HEK293 (cell line): ENCODE measurements around the gene SLC35G1.

Source experiments
- BCL11A ChIP-seq: fragments of 450-650 bp; formaldehyde crosslinking; IDR thresholded peaks from 2 replicates; pipeline ENCODE4 v1.5.1; 2016; ENCODE audit warnings: low read depth, missing biosample characterization, missing genetic modification characterization
- CTCF ChIP-seq: fragments of 450-650 bp; formaldehyde crosslinking; IDR thresholded peaks from 2 replicates; pipeline ENCODE4 v1.5.1; 2016; ENCODE audit warnings: missing biosample characterization, missing genetic modification characterization
- PRDM1 ChIP-seq: fragments of 450-650 bp; formaldehyde crosslinking; IDR thresholded peaks from 2 replicates; pipeline ENCODE4; 2016; ENCODE audit warnings: missing biosample characterization, missing genetic modification characterization
- SETDB1 ChIP-seq: IDR thresholded peaks from one replicate; pipeline ENCODE4 v1.6.1; 2017; ENCODE audit warnings: mild to moderate bottlenecking, low read length, moderate library complexity, mixed read lengths; ENCODE audit not compliant: insufficient read length
- ZNF529 ChIP-seq: fragments of 450-650 bp; formaldehyde crosslinking; IDR thresholded peaks from 2 replicates; pipeline ENCODE4 v1.5.1; 2017; ENCODE audit warnings: missing genetic modification characterization, missing biosample characterization; ENCODE audit not compliant: insufficient replicate concordance

GRCh38 chr10:93850031-93851015, 43.5 kb upstream of the SLC35G1 start:
- TF ChIP-seq PRDM1 (no peak), ZNF529 (tag by site-specific recombination) (no peak), CTCF (tag by site-specific recombination) (no peak), BCL11A (no peak), SETDB1 (no peak)
